Measurements from ENCODE around the gene CCDC97.

The CCDC97 gene

DNA sequence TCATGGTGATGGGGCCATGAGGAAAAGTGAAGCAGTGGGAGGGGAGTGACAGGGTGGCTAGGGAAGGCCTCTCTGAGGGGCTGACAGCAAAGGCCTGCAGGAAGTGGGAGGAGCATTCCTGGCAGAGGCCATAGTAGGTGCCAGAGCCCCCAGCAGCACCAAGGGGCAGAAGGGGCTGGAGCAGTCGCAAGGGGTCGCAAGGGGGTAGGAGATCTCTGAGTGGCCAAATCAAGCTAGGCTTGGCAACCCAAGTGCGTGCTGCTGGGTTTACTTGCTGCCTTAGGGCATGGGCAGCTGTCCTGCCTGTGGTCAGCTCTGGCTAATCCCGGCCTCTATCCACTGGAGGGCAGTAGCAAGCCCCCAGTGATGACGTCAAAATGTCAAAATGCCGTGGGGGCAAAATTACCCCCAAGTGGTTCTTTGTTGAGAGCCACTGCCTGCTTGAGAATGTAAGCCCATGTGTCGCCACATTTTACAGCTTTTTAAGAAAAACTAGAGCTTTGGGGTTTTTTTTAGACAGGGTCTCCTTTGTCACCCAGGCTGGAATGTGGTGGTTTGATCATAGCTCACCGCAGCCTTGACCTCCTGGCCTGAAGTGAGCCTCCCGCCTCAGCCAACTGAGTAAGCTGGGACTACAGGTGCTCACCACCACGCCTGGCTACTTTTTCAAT lies 11.8 kb downstream of the CCDC97 start:
- no peak for DNase-seq

DNA sequence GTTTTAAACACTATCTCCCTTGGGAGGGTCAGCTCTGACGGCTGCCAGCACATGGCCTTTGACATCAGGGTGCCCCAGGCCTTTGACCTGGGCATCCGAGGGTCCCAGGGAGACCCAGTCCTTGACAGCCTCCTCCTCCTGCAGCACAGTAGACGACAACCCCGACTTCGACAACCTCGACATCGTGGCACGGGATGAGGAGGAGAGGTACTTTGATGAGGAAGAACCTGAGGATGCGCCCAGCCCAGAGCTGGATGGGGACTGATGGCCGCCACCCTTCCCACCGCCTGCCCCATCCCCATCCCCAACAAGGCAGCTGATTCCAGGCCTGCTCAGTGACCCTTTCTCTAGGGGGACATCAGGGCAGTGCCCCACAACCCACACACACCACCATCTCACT lies 12.5 kb downstream of the CCDC97 start:
- no peak for DNase-seq

DNA sequence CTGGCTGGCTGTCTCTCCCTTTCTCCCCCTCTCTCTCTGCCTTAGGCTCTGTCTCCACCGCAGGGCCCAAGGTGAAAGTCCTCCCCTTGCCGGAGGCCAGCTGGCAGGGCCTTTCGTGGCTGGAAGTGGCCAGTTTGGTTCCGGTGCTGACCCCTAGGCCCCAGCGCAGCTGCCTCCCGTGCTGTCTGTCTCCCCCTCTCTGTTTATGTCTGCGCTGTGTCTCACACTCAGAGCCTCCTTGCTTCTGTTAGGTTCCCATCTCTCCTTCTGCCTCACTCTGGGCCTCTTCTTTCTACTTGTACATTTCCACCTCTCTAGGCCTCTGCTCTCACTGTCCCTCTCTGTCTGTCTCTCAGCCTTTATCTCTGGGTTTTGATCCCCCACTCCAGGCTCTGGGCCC lies 13.1 kb downstream of the CCDC97 start:
- no peak for DNase-seq

DNA sequence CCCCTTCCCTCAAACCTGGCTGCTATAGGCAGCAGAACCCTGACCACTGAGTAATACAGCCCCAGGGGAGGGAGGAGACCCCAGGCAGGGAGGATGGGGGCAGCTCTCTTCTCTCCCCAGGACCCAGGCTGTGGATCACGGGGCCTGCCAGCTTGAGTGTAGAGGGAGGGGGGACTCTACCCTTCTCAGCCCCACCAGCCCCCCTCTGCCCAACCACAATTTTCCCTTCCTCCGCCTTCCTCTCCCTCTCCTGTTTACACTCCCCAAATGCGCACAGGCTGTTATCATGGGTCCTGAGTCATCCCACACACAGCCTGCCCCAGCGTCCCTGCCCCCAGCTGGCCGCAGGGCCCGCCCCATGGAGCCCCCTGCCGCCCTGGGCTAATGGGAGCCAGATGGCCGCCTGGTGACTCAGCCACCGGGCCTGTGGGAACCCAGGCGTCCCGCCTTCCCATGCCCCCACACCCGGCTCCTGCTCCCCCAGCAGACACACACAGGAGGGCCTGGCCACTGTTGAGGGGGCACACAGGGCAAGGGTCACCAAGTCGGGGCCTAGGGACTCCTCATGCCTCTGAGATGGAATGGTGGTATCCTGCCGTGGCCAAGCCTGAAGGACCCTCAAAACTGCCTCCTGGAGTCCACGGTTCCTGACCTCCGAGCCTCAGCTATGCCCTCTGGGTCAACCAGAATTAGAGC lies 13.6 kb downstream of the CCDC97 start:
- no peak for DNase-seq

DNA sequence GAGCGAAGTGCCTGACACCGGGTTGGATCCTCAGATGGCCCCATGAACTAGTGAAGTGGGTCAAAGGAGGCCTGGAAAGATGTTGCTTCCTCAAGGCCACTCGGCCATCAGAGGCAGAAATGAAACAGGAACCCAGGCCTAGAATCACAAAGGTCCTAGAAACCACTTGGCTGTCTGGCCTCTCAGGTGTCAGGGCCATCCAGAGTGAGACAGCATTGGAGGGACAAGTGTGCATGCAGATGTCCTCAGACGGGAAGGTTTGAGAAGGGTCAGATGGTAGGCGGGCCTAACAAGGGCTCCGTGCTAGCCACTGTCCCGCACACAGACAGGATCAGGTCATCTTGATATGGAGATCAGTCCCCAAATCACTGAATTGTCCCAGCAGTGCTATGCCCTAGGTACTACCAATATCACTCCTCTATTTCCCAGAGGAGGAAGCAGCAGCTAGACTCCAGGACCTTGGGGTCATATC lies 14.3 kb downstream of the CCDC97 start:
- no peak for DNase-seq

DNA sequence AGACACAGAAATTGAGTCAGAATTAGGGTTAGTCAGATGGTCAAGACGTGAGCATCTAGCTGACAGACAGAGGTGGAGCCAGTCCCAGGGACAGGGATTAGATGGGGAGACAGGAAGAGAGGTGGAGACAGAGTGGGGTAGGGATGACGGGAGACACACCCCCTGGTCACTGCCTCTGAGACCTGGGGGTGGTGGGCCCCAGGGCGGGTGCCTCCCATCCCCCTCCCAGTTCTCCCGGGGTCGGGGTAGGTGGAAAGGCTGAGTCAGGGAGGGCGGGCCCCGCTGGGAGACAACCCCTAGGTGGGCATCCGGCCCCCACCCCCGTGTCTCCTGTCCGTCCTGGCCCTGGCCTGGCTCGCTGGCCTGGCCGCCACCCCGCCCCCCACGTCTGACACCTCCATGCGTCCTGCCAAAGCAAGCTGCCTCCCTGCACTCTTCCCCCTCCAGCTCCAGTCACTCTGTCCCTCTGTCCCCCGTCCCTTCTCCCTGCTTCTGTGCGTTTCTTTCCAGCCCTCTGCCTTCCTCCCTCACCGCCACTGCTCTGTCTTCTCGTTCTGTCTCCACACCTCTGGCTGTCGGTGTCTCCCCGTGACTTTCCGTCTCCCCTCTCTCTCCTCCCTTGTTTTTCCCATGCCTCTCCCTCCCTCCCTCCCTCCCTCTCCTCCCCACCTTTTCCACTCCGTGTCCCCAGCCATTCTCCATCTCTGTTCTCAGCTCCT lies 15.1 kb downstream of the CCDC97 start:
- DNase-seq: no peak

DNA sequence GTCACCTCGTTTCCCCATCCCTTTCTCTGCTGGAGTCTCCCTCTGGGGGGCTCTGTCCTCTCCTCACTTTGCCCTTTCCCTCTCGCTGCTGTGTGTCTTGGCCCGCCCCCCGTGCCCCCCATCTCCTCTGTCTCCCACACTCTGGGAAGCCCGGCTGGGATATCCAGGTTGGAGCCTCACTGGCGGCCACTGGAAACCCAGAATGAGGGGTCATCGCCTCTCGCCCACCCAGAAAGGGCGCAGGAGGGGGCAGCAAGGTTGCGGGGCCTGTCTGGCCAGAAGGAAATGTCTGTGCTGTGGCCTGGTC lies 15.6 kb downstream of the CCDC97 start:
- DNase-seq: no peak

DNA sequence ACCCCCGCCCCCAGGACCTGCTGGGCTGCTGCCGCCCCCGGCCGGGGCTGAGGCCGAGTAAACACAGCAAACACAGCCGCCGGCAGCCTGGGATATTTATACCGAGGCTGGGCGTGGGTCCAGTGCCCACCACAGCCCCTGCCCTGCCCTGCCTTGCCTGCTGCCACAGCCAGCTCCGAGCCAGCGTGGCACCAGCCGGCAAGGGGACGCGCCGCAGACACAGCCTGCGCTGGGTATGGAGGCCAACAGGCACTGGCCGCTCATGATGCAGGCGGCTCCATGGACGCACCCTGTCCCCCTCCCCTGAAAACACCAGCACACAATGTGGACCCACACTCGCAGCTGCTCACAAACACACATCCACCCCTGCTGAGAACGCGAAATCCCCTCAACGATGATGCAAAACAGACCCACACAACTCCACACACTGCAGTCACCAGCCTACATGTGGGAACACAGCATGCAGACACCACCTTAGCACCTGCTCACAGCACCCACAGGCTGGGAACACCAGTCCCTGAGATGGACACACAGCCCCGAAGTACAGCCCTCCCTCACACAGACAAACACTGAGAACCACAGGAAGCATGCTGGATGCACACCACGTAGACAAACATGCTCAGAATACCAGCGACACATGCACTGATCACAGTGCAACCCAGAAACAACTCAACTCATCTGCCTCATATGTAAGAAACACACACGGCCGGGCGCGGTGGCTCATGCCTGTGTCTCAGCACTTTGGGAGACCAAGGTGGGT lies 16.2 kb downstream of the CCDC97 start:
- no peak for DNase-seq

DNA sequence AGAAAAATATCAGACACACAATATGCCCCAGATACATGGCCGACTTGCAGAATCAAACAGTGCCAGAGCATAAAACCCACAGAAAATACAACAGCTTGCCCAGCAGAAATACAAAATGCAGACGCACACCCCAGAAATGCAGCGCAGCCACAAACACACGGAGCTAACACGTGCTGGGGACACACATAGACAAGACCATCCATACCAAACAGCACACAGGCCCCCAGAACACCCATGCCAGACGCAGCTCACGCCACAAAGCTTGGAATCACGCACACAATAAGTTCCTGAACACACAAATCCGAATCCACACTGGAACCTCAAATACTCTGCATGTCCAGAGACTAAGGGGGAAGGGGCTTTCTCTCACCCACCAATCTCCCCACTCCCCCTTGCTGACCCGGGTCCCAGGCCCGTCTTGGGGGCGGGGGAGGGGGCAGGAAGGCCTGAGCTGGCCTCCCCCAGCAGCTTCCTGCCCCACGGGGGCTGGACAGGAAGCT lies 17.2 kb downstream of the CCDC97 start:
- DNase-seq: no peak

DNA sequence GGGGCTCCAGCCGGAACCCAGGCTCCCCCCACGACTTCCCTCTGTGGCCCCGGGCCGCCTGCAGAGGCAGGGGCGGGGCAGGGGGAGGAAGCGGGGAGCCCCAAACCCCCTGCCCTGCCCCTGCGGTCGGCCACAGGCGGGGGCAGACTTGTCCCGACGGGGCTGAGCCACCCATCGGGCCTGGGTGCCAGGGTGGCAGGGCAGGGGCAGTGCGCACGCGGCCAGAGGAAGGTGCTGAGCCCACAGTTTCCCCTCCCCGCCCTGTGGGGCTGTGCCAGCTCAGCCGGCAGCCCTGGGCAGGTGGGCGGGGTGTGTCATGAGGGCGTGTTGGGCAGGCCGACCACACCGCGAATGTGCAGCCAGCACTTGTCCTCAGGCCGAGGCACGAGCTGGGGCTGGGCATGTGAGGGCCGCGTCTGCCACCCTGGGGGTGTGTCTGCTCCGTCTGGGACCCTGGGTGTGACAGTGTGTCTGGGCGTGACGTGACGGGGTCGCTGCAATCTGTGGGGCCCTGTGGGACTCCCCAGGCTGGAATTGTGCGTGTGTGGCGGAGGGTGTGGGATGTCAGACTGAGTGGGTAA lies 17.7 kb downstream of the CCDC97 start:
- peak; percentile 89 for DNase-seq

DNA sequence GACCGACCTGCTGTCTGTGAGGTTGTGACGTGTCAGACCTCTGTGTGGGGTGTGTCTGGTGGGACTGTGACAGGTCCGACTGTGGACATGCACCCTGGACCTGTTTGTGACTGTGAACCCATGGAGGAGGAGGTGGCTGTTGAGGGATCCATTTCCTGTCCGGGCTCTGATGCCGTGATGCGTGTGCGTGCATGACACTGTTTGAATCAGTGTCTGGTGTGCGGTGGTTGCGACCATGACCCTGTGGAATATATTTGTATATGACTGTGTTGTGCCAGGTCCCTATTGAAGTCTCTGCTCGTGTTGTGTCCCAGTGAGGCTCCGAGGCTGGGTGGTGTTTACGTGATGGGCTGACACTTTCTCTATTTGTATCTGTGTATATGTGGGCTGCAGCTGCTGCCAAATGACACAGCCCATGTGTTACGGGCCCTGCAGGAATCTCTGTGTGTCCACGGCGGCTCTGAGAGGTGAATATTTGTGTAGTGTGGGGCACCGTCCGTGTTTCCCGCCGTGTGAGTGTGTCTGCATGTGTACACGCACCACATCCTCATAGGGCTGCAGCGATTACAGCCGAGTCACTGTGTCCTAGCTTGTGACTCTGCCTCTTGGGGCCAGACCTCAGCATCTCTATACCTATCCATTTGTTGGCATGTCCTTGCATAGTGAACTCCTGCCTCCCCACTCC lies 18.3 kb downstream of the CCDC97 start:
- no peak for DNase-seq

DNA sequence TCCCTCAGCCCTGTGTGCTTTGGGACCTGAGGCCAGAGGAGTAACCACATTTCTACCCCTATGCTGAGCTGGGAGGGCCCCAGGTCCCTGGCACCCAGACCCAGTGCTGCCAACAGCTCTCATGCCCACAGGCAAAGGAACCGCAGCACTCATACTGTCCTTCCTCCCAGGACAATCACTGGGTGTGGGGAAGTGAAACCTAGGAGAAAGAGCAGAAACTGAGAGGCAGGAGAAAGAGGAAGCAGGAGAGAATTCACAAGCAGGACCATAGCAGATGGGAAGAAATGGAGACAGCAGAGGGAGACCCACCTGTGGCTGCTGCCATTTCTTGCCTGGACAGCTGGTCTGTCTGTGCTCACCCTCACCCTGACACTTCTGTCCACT lies 18.9 kb downstream of the CCDC97 start:
- no peak for DNase-seq

DNA sequence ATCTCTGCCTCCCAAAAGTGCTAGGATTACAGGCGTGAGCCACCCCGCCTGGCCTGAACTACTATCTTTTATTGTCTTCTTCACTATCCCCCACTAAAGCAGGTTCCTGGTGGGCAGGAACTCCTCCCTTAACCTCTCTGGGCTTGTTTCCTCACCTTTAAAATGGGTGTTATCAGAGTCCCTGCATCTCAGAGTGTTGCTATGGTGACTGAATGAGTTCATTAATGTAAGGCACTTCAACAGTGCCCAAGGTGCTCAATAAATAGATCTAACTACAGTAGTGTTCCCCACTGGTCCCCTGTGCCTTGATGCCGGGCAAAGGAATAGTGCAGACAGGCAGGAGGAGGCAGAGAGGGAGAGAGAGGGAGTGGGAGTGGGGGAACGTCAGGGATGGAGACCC lies 20.5 kb downstream of the CCDC97 start:
- no peak for DNase-seq

DNA sequence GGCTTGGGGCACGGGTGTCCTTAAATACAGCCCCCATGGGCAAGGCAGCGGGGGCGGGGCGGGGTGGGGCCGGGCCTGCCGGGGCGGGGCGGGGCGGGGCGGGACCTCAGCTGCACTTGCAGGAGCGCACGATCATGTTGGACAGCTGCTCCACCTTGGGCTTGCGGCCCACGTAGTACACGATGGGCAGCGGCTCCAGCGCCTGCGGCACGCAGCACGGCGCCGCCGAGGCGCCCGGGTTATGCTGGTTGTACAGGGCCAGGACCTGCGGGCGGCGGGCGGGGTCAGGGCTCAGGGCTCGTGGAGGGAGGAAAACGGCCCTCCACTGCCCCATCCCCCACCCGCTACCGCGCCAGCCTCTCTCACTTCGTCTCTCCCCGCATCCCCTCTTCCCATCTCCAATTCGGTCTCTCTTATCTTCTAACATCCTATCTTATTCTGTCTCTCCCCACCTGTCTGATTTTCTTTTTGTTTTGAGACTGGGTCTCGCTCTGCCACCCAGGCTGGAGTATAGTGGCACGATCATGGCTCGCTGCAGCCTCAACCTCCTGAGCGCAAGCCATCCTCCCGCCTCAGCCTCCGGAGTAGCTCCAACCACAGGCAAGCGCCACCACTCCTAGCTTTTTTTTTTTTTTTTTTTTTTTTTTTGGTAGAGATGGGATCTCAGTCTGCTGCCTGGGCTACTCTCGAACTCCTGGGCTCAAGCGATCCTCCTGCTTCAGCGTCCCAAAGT lies 21.1 kb downstream of the CCDC97 start:
- no peak for DNase-seq

DNA sequence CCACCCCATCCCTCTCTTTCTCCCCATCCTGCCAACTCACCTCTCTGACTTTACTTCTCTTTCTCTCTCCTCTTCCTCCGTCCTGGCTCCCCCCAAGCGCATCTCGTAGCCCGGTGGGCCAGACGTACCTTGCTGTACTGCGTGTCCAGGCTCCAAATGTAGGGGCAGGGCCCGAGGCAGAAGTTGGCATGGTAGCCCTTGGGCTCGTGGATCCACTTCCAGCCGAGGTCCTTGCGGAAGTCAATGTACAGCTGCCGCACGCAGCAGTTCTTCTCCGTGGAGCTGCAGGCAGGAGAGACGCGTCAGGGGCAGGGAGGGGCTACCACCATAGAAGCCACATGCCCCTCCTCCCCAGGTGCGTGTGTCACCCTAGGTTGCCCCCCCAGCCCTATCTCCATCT lies 22.0 kb downstream of the CCDC97 start:
- no peak for DNase-seq

DNA sequence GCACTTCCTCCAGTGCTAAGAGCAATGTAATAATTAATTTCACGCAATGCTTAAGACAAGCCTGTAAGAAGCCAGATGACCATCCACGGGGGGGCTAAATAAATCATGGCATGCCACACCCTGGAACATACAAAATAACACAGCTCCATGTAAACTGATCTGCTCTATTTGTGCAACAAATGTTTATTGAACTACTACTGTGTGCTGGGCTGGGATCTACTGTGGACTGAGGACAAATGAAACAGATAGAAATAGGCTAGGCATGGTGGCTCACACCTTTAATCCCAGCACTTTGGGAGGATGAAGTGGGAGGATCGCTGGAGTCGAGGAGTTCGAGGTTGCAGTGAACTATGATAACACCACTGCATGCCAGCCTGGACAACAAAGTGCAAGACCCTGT lies 22.5 kb downstream of the CCDC97 start:
- no peak for DNase-seq

DNA sequence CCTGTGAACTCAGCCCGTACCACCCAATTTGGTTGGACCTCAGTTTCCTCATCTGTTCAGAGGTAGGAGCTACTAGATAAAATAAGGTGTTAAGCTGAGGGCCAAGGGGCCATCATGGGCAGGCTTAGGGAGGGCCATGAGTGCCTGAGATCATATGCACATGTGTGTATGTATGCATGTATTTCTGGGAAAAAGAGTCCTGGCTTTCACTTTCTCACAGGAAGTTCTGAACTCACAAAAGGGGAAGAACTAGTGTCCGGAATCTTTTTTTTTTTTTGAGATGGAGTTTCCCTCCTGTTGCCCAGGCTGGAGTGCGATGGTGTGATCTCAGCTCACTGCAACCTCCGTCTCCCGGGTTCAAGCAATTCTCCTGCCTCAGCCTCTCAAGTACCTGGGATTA lies 24.8 kb downstream of the CCDC97 start:
- no peak for DNase-seq

DNA sequence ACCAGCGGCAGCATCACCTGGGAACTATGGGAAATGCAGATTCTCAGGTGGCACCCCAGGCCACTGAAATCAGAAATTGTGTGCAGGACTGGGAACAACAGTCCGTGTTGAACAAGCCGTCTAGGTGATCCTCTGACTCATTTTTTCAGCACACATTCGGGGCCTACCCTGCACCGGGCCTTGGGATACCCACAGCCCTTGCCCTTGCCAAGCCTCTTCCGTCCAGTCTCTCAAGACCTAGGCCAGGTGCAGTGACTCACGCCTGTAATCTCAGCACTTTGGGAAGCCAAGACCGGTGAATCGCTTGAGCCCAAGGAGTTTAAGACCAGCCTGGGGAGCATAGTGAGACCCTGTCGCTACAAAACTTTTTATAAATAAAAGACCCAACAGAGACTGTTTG lies 25.5 kb downstream of the CCDC97 start:
- DNase-seq: no peak

DNA sequence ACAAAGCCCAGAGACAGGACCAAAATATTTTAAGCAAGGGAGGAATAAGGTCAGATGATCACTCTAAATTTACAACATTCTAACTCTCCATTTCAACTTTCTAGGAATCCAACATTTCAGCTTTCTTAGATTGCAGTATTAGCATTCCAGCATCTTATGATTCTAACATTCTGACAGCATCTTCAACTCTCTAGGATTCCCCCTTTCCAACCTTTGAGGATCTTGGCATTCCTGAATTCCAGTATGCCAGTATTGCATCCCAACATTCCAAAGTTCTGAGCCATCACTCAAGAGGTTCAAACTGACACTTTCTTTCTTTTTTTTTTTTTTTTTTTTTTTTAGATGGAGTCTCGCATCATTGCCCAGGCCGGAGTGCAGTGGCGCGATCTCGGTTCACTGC lies 30.0 kb downstream of the CCDC97 start:
- DNase-seq: no peak

DNA sequence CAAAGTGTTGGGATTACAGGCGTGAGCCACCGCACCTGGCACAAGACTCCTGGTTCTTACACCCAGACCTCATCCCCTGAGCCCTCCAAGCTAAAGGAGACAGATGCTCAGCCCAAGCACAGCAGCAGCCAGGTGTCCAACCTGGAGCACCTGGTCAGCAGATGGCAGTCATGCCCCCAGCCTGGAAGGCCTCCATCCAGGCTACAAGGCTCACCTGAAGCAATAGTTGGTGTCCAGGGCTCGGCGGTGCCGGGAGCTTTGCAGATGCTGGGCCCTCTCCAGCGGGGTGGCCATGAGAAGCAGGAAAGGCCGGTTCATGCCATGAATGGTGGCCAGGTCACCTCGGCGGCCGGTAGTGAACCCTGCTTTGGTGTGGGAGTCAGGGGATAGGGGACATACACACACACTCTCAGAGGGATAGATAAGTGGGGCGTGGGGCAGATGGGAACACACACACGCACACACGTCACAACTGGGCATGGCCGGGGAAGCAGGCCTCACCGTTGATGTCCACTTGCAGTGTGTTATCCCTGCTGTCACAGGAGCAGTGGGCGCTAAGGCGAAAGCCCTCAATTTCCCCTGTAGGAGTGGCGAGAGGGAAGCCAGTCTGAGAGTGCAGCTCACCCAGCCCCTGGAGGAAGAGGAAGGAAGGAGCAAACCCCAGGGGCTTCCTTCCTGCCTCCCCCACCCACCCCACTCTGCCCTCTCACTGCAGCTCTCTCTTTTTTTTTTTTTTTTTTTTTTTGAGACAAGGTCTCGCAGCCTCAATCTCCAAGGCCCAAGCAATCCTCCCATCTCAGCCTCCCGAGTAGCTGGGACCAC lies 31.9 kb downstream of the CCDC97 start:
- no peak for DNase-seq

DNA sequence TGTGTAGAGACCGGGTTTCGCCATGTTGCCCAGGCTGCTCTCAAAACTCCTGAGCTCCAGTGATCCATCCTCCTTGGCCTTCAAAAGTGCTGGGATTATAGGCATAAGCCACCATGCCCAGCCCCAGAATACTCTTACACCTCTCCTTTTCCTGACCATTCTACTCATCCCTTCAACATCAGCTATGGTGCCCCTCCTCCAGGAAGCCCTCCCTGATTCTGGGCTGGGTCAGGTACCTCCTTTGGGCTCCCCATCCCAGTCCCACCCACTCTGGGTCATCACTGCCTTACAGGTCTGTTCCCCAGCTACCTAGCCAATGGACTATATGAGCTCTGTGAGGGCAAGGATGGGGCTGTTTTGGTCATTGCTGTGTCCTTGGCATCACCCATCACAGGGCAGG lies 34.2 kb downstream of the CCDC97 start:
- no peak for DNase-seq

Data from T-helper 9 cell (primary cell).